PC-3 (cell line): ENCODE measurements around the gene TEX11.

Source experiments
- CTCF ChIP-seq: fragments of 300-600 bp; sonication (generic); conservative IDR thresholded peaks from 2 replicates; pipeline ENCODE4 v1.5.1; 2017; ENCODE audit warnings: antibody characterized with exemption, low read depth, mild to moderate bottlenecking, low read length
- EZH2phosphoT487 ChIP-seq: fragments of 300-600 bp; sonication (generic); IDR thresholded peaks from 2 replicates; pipeline ENCODE4 v1.6.1; 2018; ENCODE audit warnings: mild to moderate bottlenecking, antibody characterized with exemption, low read length, borderline replicate concordance

DNA sequence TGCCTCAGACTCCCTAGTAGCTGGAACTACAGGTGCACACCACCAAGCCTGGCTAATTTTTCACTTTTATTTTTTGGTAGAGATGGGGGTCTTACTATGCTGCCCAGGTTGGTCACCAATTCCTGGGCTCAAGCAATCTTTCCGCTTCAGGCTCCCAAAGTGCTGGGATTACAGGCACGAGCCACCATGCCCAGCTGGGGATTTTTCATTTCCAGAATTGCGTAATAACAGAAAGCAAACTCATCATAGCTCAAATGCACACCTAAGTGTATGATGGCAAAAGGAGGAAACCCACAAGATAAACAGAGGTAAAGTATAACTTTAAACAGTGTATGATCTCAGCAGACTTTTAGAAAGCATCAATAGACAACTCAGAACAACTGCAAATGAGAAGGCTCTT, 56.2 kb downstream of the TEX11 start:
- TF ChIP-seq CTCF (no peak), EZH2phosphoT487 (no peak)
